ENCODE measurements around the gene AKIRIN1.
"Not testable (repeated sequence)": the region's sequence is repeated elsewhere in the genome, so short reads cannot be mapped to it uniquely, and the experiment has no call there.

The AKIRIN1 gene

DNA sequence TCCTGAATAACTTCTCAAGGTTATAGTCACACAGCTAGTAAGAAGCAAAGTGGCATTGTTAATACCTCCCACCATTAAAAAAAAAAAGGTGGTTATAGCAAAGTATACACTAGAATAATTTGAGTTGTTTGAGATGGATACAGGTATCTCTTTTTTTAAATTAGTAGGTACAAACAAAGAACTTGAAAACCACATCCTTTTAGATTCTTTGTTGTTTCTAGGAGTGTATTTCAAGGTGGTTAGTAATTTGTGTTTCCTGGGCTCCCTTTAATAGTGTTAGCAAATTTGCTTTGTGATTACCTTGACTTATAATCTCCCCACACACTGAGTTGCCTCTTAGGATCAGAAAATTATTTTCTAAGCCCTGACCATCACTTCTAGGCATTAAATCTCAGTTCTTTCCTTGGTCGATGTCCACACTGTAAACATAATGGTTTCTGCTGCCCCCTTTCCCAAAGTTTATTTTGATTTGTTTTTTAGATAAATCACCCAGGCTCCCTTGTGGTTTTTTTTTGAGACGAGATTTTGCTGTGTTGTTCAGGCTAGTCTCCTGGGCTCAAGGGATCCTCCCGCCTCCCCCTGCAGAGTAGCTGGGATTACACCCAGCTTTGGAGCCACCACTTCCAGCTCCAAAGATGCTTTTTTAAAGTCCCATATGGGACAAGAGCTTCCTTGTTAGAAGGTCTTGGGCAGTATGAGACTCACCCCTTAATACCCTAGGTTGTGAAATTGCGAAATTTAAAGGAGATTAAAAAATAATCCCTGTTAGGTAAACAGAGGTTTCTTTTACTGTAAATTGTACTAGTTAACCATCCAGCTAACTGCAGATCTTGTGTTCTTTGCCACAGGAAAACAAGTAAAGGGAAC, 6.2 kb downstream of the AKIRIN1 start:
- no peak for DNase-seq

DNA sequence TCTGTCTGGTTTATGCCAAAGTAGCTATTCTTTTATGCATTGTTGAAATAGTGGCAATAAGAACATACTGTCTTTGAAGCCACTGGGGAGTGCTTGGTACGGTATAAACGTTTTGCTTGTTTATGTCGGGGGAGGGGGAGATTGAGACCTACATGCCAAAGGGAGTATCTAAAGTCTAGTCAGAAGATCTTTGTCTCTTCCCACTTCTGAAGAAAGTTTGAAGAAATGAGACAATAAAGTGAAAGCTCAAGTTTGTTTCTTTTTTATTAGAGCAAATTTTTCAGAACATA, 6.8 kb downstream of the AKIRIN1 start:
- no peak for DNase-seq

DNA sequence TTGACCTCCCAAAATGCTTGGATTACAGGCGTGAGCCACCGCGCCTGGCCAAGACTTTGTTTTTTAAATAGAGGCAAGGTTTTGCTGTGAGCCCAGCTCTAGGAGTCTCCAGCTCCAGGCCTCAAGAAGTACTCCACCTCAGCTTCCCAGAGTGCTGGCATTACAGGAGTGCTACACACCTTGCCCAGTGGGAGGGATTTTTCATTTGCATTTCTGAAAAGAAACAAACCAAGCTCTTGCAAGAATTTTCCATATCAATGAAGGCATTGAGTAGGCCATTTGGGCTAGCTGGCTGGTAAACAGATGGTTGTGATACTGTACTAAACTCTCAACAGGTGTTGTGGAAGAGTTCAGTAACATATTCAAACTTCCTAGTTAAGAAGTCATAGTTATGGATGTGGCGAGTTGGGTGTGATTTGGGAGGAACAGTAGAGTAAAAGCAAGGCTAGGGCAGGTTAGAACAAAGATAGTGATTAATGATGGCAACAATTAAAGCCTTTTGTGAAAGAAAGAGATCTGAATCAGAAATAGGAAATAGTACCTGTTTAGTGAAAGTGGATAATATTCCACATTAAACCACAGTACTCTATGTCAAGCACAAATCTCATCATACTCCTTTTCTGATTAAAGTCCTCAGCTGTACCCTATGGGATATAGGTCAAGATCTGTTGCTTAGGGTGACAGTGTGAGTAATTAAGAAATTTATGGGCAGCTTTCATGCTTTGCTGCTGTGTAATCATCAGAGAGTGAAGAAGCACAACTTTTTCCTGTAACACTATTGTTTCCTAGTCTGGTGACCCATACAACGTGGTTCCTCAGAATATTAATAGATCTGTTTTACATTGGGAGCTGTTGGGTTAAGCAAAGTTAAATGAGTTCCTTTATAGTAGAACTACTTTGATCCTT, 10.7 kb downstream of the AKIRIN1 start:
- DNase-seq = no peak

DNA sequence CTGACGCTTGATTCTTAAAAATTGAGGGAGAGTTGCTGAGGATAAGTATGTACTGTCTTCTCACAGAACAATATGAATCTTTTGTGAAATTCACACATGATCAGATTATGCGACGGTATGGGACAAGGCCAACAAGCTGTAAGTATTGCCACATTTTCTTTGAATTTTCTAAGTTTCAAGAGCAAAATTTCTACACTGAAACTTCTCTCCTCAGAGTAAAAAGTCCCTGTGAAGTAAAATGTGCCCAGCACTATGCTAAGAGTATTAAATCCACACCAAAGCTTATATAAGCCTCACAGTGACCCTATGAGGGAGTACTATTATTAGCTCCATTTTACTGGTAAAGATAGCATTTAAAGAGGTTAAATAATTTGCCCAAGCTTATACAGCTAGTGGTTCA, 12.2 kb downstream of the AKIRIN1 start:
- no peak for DNase-seq

DNA sequence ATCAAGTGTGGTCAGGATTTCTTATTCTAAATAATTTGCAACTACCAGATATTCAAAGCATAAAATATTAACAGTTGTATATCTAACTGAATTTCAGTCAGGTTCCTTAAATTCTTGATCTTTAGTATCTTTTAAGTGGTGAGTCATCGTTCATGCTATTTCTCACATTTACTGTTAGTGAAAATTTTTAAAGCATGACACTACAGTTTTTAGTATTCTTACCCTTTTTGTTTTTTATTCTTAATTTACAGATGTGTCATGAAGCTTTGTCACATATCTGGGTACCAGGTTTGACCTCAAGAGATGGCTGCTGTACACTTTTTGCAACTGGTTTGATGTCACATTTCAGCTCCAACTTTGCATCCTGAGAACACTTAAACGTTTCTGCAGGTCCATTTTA, 12.7 kb downstream of the AKIRIN1 start:
- no peak for DNase-seq

DNA sequence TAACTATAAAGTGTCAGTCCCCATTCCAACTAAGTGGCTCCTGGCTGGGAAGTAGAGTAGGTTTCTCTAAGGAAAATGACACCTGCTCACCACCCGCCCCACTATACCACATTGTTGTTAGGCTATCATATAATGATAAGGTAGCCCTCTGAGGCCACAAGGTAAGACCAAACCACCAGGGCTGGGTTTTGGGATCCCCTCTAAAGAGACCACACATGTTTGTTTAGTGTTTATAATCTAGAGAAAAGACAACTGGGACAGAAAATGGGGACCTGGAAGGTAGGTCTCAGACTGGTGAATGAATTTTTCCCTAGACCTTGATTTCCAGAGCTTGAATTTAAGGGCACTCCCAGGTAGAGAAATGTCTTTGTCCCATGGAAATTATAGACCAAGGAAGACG, 15.2 kb downstream of the AKIRIN1 start:
- no peak for DNase-seq

DNA sequence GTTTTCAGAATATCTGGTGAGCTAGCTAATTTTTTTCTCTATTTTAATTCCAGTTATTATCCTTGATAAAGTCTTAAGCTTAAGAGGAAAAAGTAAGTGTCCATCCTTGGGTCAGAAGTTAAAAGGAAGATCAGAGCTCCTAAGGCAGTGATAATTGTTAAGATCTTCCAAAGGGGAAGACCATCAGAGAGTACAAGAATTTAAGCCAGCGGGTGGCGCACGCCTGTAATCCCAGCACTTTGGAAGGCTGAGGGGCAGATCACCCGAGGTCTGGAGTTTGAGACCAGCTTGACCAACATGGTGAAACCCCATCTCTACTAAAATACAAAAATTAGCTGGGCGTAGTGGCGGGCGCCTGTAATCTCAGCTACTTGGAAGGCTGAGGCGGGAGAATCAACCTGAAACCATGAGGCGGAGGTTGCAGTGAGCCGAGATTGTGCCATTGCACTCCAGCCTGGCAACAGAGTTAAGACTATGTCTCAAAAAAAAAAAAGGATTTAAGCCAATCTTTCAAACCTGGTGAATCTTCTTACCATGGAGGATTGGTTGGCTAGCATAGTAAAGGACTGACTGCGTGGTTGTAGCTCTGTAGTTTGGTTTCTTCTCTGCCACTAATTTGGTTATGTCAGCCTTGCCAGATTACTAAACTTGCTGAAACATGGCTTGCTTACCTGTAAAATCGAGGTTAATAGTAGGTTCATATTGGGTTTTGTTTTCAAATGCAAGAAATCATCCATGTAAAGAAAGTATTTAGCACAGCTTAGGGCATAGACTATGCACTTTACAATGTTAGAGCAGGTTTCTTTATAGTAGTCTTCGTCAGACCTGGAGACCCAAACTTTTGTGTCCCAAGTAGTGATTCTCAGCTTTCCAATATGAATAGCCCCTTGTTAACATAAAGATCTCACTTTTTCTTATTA, 15.9 kb downstream of the AKIRIN1 start:
- DNase-seq = no peak

DNA sequence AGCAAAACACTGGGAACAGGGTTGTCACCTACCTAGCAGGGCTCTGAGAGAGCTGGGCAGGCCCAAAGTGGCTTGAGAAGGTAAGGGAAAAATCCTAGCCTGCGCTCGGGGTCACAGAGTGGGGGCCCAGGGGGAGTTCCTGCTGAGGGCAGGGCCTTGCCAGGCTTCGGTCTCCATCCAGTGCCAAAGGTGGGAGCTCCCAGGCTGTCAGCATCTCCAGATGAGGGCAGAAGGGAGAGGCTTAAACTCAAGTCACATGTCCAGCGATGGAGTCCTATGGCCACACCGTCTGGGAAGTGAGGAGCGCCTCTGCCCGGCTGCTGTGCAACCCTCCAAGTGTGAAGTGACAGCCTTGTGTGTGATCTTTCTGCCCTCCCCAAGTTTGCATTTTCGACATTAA, 23.9 kb downstream of the AKIRIN1 start:
- DNase-seq = not testable (repeated sequence)

DNA sequence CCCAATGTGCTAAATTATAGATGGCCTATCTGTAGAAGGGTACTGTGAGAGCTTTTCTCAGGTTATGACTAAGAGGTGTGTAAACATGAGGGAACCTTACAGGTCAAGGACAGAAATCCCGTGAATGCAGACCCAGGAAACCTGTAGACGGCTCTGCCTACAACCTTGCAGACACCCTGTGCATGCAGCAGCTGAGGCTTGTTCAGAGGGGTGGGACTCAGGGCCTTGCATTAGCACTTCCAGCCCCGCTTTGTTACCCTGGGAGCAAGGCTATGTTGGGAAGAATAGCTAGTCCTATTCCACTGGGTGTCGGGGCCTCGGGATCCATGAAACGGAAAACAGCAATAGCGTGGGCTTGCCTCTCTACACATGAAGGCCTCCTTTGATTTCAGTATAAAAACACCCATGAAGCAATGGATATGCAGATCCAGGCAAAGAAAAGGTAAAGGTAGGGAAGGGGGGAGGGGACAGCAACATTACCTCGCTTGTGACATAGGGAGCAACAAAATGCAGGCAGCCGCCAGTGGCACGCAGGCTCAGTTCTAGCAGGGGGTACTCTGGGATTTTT, 25.6 kb downstream of the AKIRIN1 start:
- no peak for DNase-seq

DNA sequence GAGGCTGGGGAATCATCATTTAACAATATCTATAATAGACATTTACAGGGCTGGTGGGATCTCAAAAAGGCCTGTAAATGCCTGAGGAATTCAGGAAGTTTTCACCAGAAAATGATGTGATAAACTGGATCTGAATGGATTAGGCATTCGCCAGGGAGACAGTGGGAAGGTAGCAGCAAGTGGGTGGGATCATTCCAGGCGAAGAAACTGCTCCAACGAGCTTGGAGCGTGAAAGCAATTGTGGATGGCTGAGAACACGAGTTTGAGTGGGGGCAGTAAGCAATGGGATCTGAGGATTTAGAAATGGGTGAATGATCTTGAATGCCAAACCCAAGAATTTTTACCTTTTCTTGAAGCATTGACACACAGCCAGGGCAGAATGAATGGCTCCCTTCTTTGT, 26.2 kb downstream of the AKIRIN1 start:
- no peak for DNase-seq

DNA sequence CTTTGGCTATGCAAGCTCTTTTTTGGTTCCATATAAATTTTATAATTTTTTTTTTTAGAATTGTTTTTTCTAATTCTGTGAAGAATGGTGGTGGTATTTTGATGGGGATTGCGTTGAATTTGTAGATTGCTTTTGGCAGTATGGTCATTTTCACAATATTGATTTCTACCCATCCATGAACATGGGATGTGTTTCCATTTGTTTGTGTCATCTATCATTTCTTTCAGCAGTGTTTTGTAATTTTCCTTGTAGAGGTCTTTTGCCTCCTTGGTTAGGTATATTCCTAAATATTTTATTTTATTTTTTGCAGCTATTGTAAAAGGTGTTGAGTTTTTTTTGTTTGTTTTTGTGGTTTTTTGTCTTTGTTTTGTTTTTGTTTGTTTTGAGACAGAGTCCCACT, 29.4 kb downstream of the AKIRIN1 start:
- not testable (repeated sequence) for DNase-seq

DNA sequence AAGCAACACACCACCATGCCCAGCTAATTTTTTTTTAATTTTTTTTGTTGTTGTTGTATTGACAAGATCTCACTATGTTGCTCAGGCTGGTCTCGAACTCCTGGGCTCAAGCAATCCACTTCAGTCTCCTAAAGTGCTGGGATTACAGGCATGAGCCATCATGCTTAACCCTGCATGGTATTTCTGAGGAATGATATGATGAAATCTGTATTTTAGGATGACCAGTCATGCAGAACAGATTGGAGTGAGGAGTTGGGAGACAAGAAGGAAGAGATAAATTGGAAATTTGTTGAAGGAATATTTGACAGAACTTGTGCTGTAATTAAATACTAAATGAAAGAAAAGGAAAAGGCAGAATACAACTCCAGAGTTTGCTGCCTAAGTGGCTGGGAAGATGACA, 30.4 kb downstream of the AKIRIN1 start:
- DNase-seq = no peak

DNA sequence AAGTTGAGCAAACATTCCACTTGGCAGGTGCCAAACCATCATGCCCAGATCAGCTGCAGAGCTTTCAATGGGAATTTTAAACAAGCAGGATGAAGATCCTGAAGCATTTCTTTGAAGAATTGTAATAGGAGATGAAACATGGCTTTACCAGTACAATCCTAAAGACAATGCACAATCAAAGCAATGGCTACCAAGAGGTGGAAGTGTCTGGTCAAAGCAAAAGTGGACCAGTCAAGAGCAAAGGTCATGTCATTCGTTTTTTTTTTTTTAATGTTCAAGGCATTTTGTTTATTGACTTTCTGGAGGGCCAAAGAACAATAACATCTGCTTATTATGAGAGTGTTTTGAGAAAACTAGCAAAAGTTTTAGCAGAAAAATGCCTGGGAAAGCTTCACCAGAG, 32.1 kb downstream of the AKIRIN1 start:
- no peak for DNase-seq

DNA sequence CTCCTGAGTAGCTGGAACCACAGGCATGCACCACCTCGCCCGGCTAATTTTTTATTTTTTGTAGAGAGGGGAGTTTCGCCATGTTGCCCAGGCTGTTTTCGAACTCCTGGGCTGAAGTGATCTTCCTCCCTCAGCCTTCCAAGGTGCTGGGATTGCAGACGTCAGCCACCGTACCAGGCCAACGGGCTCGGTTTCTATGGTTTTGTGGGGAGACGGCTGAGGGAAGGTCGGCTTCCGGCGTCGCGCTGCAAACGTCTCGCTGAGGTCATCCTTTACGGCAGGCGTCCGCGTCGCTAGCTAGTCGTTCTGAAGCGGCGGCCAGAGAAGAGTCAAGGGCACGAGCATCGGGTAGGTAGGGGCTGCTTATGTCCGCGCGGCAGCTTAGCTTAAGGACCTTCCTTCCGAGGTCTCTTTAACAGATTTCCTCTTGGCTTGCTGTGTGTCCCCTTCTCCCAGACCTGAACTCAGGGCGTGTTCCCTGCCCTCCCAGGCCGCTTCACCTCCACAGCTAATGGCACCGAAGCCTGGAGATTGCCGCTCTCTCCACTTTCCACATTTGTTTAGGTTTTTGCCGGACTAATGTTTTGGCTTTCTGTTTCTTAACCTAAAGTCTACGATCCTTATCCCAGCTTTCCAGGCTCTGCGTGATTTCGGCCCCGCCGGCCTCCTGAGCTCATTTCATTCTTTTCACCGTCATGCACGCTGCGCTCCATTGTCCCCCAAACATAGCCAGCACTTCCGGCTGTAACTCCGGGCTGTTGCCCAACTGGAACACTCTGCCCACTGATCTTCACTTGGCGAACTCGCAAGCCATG, 35.2 kb downstream of the AKIRIN1 start, which contains the start of gene NDUFS5:
Gene NDUFS5 (plus strand): TSS at position 300 of the 815 bp plus-strand sequence. CDS start 2,375 bp downstream, outside the sequence.
- DNase-seq = peak; percentile 91

DNA sequence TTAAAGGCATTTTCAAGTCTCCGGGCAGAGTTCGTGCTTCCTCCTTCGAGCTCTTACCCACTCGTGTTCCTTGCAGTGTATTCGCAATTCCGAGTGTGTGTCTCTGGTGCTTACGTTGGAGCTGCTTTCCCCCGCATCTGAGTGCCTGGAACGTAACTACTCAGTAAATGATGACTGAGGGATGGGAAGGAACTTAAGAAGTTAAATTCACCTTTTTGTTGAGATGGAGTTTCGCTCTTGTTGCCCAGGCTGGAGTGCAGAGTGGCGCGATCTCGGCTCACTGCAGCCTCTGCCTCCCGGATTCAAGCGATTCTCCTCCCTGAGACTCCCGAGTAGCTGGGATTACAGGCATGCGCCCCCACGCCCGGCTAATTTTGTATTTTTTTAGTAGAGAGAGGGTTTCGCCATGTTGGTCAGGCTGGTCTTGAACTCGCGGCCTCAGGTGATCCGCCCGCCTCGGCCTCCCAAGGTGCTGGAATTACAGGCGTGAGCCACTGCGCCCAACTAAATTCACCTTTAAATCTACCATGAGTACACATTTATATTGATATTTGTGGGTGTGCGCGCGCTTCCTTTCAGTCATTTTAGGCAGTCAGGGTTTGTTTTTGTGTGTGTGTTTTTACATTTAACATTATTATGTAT, 35.9 kb downstream of the AKIRIN1 start:
- DNase-seq = no peak

DNA sequence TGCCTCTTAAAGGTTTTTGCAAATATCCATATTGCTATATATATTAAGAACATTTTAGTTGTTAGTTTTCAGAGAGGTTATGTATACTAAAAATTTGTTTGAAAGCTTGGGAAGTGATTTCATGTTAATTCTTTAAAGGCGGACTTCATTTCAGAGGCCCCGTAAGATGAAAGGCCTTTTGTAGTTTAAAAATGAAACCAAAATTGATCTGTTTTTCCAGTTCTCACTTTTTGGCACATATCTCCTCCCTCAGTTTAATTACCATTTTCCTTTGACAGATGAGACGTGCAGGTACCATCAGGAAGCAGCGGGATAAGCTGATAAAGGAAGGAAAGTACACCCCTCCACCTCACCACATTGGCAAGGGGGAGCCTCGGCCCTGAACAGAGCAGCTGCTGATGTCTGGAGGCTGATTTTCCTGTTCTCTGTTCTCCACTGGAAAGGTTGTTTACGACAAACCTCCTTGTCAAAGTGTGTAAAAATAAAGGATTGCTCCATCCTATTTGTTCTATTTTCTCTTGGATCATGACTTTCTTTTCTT, 43.1 kb downstream of the AKIRIN1 start:
- no peak for DNase-seq

DNA sequence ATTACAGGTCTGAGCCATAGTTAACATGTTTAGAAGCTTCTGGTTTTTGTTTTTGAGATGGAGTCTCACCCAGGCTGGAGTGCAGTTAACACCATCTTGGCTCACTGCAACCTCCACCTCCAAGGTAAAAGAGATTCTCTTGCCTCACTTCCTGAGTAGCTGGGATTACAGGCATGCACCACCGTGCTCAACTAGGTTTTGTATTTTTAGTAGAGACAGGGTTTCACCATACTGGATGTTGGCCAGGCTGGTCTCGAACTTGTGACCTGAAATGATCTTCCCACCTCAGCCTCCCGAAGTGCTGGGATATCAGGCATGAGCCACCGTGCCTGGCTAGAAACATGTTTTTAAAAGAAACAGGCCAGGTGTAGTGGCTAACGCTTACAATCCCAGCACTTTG, 45.6 kb downstream of the AKIRIN1 start:
- DNase-seq = no peak

DNA sequence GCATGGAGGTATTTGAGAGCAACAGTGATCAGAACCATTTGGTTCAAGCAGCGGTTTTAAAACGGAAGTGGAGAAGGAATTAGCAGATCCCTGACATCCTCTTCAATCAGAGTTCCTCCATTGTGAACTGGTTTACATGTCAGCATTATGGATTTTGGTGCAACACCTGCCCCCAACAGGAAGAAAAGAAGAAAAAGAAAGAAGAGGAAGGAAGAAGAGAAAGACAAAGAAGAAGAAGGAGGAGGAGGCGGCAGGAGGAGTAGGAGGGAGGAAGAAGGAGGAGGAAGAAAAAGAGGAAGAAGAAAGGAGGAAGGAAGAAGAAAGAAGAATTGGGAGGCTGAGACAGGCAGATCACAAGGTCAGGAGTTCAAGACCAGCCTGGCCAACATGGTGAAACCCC, 52.4 kb downstream of the AKIRIN1 start:
- no peak for DNase-seq

DNA sequence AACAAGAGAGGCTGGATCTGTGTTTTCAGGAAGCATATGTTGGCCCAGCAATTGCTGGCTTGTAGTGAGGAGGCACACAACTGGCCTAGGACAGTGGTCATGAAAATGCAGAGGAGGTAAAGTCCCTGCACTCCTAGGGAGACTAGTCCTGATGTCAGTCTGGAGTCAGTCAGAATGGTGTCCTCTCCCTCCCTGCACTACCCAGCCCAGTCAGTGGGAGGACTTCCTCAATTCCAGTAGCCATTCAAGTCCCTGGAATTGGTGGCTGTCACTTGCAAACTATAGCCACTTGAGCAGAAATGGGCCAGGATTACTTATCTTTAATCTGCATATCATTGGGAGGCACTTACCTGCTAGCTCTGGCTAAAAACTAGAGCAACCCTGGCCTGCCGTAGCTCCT, 53.7 kb downstream of the AKIRIN1 start:
- DNase-seq = no peak

DNA sequence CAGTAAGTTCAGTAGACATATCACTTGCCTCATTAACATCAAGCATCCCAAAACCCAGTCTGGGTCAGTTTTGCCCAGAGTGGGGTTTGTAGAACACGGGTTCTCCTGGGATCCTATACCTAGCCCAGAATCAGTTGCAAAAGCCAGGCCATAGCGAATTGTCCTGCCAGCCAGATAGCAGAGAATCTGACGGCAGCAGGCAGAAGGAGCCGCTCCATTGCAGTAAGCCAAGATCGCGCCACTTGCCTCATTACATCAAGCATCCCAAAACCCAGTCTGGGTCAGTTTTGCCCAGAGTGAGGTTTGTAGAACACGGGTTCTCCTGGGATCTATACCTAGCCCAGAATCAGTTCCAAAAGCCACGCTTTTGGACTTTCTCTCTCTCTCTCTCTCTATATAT, 54.2 kb downstream of the AKIRIN1 start:
- DNase-seq = no peak
